GM19351 (cell line): Measurements from ENCODE around the gene RNF224.

Source experiments
- ATAC-seq: cut with Tn5 transposase; IDR thresholded peaks from one replicate; pipeline ENCODE4 v1.9.1; 2021; ENCODE audit warnings: mild to moderate bottlenecking, moderate library complexity; ENCODE audit not compliant: unreplicated experiment

RNF224 gene

DNA sequence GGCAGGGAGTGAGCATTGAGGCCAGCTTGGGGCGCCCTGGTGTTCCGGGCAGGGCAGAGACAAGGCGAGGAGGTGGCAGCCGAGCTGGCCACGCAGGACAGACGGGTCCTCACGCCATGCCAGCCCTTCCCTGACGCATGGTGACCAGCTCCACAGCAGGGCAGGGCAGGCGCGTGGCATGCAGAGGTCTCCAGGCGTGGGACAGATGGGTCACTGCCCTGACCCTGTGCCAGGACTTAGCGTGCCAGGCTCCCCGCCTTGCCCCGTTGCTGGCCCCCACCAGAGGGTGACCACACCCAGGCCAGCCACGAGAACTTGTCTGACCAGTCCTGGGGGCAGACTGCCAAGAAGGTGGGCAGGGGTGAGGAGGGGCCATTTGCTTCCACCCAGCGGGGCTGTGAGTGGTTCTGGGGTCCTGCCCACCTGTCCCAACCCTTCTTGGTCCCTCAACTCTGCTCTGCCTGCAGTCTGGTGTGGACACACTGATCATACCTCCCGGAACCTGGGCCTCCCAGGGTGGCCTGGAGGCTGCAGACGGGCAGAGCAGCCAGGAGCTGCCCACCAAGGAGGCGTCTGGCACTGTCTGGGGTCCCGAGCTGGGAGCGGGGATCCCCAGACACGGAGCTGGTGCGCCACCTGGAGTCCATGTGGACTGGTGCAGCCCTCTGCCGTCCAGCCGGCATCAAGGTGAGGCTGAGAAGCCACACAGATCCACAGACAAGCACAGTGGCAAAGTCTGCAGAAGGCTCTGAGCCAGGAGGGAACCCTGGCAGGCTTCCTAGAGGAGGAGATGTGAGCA is at the start of gene RNF224:
Gene RNF224 (plus strand): TSS at position 449 of the 799 bp plus-strand sequence. CDS start 834 bp downstream, outside the sequence.
- no peak for ATAC-seq

DNA sequence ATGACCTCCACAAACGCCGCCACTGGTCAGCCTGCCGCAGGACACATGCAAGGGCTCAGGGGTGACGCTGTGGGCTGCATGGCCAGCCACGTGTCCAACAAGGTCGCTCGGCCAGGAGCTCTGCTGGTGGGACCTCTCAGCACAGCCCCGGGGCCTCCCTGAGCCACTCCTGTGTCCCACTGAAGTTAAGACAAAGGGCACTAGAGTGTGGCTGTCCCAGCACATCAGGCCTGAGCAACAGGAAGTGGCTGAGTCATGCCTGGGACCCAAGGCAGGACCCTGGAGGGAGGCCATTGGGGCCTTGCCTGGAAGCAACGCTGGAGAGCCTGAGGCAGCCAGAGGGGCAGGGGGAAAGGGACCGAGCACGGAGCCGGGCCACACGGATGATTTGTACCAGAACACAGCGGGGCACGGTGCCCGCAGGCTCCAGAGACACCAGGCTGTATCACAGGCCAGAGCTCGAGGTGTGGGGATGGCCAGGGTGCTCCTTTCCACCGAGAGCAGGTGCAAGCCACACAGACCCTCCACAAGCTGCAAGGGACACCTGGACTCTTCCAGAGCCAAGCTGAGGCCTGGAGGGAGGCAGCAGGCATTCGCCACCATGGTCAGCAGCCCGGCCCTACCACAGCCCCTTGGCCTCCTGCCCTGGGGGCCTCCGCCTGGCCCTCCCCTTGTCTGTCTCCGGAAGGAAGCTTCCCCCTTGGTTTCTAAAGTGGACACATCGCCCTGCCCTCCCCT is 48.9 kb upstream of the RNF224 start:
- ATAC-seq = no peak

DNA sequence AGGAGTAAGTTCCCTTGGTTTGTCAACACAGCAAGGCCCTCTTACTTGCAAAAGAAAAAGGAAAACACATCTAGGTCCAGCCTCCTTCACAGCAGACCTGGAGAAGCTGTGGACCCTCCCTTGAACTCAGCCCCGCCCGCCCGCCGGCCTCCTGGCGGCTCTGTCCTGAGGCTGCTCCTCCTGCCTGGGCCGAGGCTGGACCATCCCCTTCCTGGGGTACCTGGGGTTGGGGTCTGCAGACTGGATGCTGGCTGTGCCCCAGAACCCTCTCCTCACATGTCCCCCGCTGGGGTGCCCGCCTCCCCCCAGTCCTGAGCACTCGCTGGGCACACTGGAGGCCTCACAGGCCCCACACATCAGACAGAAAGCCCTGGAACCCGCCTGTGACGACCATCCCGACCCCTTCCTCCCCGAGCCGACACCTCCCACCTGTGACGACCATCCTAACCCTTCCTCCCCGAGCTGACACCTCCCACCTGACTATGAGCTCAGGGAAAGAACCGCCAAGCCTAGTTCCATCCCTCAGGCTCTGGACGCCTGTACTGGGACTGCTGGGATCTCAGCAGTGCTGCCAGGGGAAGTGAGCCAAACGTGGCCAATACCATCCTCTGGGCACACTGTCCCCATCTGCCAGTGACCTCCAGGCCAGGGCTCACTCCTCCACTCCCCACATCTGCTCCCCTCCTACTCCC is 48.2 kb upstream of the RNF224 start:
- no peak for ATAC-seq

DNA sequence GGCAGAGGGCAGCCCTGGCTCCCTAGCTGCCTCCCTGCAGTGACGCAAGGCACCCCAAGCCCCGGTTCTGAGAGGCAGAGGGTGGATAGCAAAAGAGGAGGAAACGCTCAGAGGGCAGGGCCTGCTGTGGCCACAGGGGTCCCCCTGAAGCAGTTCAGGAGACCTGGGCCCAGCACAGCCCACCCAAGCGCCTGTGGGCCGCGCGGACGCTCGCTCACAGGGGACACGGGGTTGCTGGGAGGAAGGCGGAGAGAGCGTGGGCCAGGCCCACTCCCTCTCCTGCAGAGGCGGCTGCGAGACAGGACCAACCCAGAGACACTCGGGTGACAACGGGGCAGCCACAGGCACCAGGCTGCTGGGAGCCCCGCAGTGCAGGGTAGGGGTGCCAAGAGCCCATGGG is 47.5 kb upstream of the RNF224 start:
- no peak for ATAC-seq

DNA sequence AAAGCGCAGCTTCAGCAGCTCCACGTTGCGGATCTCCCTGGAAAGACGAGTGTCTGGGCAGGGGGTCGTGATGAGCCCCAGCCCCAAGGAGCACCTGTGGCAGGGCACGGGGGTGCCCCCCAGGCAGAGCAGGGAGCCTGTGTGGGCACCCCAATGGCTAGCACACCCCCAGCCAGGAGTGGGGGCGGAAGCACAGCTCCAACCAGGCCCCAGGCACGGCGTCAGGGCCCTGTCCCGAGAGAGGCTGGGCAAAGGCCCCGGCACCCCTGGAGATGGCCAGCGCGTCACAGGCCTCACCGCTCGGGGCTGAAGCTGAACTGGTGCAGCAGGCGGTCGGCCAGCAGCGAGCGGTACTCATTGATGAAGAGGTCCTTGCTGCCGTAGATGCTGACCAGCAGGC is 46.8 kb upstream of the RNF224 start:
- ATAC-seq = no peak

DNA sequence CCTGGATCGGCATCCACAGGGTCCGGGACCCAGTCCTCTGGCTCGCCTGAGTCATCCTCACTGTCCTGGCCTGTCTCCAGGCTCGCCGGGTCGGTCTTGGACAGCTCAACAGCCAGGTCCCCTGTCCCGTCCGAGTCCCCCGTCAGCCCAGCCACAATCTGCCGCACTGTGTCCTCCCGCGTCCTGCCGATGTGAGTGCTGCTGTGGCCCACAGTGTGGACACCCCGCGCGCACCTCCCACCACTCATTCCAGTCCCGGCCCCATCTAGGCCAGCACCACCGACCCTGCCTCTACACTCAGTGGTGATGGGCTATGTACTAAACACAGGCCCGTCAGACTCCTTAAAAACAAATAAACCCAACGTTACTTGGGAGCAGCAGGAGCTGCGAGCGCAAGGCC is 45.6 kb upstream of the RNF224 start:
- no peak for ATAC-seq

DNA sequence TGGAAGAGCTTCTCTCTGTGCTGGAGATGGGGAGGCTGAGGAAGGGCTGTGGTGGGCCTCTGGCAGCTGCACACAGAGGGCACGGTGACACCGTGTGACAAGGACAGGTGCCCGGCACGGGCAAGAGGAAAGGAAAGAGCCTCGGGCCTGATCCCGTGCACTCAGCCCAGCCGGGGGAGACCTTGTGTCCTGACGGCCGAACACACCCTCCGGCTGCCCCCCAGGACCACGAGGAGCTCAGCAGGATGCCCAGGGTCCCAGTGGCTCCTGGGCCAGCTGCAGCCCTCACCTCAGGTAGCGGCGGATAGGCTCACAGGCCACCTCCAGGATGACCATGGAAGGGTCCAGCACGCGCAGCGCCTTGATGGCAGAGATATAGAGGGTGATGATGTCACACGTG is 44.5 kb upstream of the RNF224 start:
- ATAC-seq = no peak

DNA sequence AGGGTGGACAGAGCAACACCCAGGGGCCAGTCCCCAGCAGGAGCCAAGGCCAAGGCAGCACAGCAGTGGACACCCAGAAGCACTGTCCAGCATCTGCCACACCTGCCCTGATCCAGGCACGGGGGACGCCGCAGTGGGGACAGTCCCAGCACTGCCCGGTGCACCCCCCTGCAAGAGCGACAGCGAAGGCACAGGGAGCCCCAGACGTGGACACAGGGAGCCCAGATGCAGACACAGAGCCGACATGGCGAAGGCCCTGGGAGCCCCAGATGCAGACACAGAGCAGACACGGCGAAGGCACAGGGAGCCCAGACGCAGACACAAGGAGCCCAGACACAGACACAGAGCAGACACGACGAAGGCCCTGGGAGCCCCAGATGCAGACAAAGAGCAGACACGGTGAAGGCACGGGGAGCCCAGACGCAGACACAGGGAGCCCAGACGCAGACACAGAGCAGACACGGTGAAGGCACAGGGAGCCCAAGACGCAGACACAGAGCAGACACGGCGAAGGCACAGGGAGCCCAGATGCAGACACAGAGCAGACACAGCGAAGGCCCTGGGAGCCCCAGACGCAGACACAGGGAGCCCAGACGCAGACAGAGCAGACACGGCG is 43.2 kb upstream of the RNF224 start:
- no peak for ATAC-seq

DNA sequence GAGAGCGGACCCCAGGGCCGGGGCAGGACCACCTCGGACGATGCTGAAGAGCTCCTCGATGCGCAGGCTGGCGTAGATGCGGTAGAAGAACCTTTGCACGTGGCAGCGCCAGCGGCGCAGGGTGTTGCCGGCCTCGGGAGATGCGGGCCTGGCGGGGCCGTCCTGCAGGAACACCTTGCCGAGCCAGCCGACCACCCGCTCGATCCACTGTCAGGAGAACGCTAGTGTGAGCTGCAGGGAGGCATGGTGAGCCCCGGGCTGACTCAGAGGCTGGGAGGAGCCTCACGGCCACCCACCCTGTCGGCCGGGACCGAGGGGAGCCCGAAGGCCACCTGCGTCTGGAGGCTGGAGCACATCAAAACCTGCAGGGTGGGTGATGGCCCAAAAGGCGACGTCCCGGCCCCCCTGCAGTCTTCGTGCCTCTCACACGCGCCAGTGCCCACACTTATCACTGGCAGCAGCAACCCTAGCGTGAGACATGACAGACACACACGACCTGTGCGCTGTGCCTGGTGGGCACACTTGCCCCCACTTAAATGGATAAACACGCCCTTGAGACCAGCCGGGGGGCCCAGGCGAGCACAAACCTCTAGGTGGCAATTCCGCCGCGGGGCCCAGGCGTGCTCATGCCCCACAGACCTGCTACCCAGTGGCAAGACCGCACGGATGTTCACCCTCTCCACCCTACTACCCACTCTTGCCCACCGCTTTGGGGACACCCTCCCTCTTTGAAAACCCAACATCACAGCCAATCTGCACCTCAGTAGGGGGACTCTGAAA is 42.2 kb upstream of the RNF224 start:
- ATAC-seq = no peak

DNA sequence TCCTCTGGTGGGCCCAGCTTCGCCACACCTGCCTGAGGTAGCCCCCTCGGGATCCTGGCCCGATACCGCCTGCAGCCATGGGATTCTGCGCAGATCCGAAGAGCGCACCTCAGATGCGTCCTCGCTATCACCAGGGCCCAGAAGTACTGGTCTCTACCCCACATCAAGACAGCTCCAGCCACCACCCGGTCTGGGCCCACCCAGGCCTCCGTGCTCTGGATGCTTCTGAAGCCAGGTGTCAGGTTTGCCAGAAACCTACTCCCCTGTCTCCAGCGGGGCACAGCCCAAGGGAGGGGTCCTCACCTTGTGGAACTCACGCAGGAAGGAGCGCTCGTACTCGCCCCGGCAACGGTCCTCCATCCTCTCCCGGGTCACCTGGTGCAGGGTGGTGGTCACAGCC is 41.4 kb upstream of the RNF224 start:
- ATAC-seq = no peak

DNA sequence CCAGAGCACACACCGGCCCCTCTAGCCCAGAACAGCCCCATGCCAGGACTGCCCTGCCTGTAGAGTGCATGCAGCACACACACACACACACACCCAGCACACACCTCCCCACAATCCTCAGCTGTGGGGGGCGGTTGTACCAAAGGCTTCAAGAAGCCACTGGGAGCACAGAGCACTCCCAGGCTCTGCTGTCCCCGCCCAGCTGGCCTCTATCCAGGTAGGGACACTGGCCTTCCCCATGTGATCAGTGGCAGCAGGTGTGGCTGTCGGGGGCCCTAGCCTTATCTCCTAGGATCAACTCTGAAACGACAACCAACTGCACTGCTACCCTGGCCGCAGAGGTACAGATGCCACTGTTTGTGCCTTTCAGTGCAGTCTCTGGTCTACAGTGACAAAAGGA is 40.9 kb upstream of the RNF224 start:
- ATAC-seq = no peak

DNA sequence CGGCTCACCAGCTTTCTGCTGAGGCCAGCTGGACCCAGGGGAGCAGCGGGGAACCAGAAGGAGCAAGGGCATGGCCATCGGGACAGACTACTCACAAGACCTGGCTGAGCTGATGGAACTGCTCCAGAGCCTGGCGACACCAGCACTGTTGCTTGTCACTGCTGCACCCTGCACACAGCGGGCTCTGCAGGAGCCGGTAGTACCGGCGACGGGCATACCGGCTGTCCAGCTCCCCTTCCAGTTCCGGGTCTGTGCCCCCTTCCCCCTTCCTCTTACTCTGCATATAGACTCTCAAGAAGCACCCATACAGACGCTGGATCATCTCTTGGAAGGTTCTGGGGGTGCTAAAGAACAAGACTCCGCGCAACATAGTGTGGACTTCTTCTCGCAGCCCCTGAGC is 39.9 kb upstream of the RNF224 start:
- no peak for ATAC-seq

DNA sequence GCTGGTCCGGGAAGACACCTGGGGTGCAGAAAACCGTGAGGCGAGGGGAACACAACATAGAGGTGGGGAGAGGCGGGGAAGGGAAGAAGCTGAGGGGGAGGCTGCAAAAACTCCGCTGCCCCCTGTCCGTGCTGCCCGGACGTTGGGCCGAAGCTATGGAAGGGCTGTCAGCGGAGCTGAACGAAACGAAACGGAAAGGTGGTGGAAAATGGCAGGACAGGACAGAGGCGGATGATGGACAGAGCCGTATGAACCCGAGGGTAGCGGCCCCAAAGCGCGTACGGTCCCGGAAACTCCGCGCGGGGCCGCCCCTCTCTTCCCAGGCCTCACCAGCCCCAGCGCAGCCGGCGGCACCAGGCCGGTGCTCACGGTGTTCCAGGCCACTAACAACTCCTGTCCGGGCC is 39.2 kb upstream of the RNF224 start:
- ATAC-seq = no peak

DNA sequence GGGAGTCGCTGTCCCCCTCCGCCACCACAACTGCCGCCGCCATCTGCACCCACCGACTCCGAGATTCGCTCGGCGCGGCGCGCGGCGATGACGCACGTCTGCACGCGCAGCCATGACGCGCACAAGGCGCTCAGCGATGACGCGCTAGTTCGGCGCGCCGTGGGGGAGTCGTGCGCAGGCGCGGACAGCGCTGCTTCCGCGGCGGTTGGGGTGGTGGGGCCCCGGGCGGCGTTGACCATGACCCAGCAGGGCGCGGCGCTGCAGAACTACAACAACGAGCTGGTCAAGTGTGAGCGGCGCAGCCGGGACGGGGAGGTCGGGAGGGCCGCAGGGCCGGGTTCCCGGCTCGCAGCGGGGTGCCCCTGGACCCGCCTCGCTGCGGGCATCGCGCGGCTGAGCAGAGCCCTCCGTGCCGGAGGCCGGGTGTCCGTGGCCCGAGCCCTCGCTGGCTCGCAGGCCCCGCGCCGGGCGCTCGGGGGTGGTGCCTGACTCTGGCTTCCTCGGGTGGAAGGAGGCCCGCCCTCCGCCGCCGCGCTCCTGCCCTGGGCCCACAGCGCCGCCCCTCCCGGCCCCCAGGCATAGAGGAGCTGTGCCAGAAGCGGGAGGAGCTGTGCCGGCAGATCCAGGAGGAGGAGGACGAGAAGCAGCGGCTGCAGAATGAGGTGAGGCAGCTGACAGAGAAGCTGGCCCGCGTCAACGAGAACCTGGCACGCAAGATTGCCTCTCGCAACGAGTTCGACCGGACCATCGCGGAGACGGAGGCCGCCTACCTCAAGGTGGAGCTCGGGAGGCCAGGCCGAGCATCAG is 38.6 kb upstream of the RNF224 start, which contains the start of the genes ANAPC2 and SSNA1:
Gene ANAPC2 (minus strand): TSS at position 71 of the 807 bp plus-strand sequence. CDS start 28 bp downstream, at position 43.
Gene SSNA1 (plus strand): TSS at position 187 of the 807 bp plus-strand sequence. CDS start 51 bp downstream, at position 238.
- peak; percentile 82 for ATAC-seq

DNA sequence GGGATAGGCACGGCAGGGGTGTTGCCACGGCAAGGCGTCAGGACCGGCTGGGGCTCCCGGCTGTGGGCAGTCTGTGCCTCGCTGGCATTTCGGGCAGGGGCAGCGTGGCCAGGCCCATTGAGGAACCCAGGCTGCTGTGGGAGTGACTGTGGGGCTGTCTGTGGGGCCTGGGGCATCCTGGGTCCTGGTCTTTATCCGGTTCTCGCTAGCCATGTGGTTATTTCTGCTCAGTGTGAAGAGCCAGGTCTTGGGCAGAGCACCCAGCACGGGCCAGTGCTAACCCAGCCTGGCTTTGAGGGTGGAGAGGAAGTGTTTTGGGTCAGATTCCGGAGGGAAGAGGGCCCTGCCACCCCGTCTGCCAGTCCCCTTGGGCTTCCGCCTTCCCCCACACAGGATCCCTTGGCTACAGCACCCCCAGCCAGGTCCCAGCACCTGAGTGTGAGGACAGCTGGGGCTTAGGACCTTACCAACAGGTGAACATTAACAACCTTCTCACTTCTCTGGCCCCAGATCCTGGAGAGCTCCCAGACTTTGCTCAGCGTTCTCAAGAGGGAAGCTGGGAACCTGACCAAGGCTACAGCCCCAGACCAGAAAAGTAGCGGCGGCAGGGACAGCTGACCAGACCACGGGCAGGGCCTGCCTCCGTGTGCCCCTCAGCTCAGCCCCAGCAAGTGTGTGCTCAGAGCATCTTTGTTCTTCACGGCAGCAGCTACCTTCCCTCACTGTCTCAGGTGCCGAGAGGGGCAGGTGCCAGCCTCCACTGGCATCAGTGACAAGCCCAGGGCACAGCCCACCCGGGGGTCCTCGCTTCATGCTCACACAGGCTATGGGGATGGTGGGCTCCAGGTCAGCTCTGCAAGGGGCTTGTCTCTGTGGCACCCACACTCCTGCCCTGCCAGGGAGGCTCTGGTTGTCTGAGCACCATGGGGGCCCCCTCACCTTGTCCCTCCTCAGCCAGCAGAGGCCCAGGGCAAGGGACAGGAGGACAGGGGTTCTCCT is 37.7 kb upstream of the RNF224 start:
- no peak for ATAC-seq

DNA sequence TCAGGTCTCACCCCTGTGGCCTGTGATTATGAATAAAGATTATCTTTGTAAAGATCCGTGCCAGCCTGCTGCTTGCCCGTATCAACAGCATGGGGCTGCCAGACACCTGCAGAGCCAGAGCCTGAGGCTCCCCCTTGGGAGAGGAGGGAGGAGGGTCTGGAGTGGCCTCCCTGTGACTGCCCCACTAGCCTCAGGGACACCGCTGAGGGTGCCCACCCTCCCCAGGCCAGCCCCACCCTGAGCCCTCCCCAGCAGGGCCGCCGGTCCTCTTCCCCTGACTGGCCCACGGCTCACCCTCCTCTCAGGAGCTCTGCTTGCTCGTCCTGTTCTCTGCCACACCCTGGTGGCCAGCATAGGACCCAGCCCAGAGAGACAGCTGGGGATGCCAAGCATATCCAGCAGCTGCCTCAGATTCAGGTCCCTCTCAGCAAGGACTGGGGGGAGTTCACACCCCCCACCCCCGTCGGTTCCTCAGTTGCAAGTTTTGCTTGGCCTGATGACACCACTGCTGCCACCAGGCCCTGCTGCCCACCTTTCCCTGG is 36.9 kb upstream of the RNF224 start:
- ATAC-seq = no peak

DNA sequence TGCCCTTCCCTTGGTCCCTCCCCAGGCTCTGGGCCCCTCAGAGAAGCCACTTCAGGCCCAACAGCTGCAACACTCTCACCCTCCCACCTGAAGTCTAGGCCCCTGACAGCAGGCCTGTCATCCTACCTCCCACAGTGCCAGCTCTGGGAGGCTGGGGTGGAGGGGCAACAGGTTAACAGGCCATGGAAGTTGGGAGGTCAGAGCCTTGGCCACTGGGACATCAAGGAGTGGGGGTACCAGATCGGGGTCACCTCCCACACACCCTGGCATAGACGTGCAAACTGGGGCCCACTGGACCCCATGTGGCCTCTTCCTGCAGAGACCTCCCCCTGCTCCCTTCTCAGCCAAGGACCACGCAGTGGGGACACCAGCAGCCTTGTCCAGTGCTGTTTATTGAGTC is 36.1 kb upstream of the RNF224 start:
- ATAC-seq = no peak
